SK-N-MC (cell line): ENCODE data around the gene LORICRIN.

ENCODE experiments used
- EZH2 ChIP-seq: fragments of 200-600 bp; sonication (generic); IDR thresholded peaks from one replicate; pipeline ENCODE4 v1.6.1; 2017; ENCODE audit warnings: antibody characterized with exemption
- FOXP2 ChIP-seq: optimal IDR thresholded peaks from 2 replicates; pipeline ENCODE3; 2011; ENCODE audit warnings: mild to moderate bottlenecking, moderate library complexity; ENCODE audit not compliant: insufficient read depth; ENCODE audit errors: extremely low read length, control extremely low read depth
- POLR2AphosphoS5 ChIP-seq: IDR thresholded peaks from 2 replicates; pipeline ENCODE4 v1.6.1; 2012; ENCODE audit warnings: mild to moderate bottlenecking, low read depth, low read length, borderline replicate concordance

DNA sequence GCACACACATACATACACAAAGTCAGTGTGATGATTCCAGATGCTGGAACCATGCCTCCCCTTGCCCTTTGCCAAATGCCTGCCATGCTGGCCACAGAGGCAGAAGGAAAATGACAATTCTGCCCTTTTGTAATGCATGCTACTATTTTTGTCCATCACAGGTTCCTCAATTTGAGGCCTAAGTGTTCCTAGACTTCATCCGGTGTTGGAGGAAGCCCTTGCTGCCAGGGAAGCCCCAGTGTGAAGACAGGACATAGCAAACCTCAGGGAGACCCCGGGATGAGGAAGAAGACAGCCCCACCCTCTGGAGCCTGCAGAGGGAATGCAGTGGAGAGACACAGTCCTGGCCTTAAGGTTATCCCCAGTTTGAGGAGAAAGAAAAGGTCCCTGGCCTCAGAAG lies 27.7 kb upstream of the LORICRIN start:
- no peak for TF ChIP-seq EZH2
- no peak for TF ChIP-seq POLR2AphosphoS5
- TF ChIP-seq FOXP2: no peak
